Endometrial microvascular endothelial cells (primary cell): ENCODE results near the gene CXCL6. TPM values are rescaled to one million over a fixed set of nuclear protein-coding genes. Genes with fewer than 3 reads are reported as not detected.

Source experiments
- total RNA-seq: library from RNA; depleted of rRNA; stranded (reverse); fragments of >200 nt; gene quantifications from one replicate; pipeline ENCODE4 v1.2.3, GENCODE V29; 2015; ENCODE audit errors: inconsistent ontology term

The CXCL6 gene
- total RNA-seq, 1 donor from 2014 or later: 40.2 TPM

Other genes starting within 250 kb of the CXCL6 start
- gene RASSF6, start 216.2 kb upstream of the CXCL6 start, total RNA-seq: not detected
- gene CXCL8, start 96.1 kb upstream of the CXCL6 start, total RNA-seq: 422 TPM
- gene PF4V1, start 16.6 kb downstream of the CXCL6 start, total RNA-seq: 0.65 TPM
- gene CXCL1, start 32.7 kb downstream of the CXCL6 start, total RNA-seq: 393 TPM
- gene PF4, start 145.3 kb downstream of the CXCL6 start, total RNA-seq: not detected
- gene PPBP, start 151.5 kb downstream of the CXCL6 start, total RNA-seq: not detected
- gene CXCL5, start 162.0 kb downstream of the CXCL6 start, total RNA-seq: 0.74 TPM
- 2.7 TPM for gene CXCL3, start 202.0 kb downstream of the CXCL6 start, total RNA-seq